ENCODE measurements around the gene ITGAD.

Gene ITGAD

DNA sequence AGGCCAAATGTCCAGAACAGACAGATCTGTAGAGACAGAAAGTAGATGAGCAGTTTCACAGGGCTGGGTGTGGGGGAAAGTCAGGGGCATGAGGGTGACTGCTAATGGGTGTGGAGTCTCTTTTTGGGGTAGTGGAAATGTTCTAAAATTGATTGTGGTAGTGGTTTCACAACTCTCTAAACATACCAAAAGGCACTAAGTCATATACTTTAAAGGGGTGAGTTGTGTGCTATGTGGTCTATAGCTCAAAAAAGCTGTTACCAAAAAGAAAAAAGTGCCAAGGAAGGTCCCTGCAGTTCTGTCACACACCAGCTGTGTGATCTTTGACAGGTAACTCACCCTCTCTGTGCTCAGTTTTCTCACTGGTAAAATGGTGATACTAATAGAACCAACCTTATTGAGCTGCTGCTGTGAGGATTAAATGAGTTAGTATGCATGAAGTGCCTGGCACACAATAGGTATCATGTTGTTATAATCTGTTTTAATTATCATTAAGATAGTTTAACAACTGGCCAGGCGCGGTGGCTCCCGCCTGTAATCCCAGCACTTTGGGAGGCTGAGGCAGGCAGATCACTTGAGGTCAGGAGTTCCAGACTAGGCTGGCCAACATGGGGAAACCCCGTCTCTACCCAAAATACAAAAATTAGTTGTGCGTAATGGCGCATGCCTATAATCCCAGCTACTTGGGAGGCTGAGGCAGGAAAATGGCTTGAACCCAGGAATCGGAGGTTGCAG lies 27.8 kb upstream of the ITGAD start:
- DNase-seq = no peak

DNA sequence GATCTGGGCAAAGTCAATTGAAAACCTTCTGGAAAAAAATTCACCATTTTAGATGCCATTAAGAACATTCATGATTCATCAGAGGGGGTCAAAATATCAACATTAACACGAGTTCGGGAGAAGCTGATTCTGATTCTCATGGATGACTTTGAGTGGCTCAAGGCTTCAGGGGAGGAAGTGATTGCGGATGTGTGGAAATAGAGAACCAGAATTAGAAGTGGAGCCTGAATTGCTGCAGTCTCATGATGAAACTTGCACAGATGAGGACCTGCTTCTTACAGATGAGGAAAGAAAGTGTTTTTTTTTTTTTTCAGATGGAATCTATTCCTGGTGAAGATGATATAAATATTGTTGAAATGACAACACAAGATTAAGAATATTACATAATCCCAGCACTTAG lies 25.3 kb upstream of the ITGAD start:
- DNase-seq = no peak

DNA sequence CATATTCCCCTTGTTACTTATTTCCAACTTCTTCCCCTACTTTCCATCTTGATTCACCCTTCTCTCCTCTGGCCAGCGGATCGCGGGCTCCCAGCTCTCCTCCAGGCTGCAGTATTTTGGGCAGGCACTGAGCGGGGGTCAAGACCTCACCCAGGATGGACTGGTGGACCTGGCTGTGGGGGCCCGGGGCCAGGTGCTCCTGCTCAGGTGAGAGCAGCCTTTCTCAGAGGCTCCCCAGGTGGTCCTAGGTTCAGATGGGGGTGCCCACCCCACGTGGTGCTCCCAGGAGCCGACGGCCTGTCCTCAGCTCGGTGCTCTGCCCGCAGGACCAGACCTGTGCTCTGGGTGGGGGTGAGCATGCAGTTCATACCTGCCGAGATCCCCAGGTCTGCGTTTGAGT lies 22.1 kb upstream of the ITGAD start:
- DNase-seq = no peak

DNA sequence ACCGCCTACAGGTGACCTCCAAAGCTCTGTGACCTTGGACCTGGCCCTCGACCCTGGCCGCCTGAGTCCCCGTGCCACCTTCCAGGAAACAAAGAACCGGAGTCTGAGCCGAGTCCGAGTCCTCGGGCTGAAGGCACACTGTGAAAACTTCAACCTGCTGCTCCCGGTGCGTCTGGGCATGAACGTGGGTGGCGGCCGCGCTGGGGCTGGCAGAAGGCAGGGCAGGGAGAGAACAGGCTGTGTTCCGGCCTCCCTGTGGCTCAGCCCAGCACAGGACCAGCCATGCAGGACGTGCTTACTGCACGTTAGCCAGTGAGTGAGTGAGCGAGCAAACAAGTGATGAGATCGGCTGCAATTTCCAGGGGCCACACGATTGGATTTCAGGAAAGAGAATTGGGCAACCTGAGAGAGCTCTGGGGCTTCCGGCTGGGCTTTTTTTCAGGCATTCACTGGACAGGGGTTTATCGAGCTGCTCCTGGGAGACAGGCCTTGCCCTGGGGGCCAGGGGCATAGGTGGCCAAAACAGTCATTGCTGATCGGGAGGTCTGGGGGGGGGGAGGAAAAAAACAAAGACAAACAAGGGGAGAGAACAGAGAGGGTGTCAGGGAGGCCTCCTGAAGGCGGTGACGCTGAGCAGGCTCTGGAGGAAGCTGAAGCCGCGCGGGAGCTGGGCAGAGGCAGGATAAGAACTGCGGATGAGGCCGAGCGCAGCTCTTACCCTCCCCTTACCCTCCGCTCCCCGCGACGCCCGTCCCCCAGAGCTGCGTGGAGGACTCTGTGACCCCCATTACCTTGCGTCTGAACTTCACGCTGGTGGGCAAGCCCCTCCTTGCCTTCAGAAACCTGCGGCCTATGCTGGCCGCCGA lies 21.3 kb upstream of the ITGAD start:
- no peak for DNase-seq

DNA sequence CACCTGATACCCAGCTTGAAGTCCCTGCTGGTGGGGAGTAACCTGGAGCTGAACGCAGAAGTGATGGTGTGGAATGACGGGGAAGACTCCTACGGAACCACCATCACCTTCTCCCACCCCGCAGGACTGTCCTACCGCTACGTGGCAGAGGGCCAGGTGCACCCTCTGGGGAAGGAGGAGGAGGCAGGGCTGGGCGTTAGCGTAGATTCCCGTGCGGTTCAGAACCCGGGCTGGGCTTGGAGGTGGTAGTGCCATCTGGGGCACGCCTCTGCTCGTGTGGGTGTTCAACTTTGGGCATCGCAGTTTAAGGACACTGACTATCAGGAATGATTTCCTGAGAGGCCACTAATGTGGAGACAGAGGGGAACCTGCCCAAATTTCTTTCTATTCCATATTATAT lies 19.9 kb upstream of the ITGAD start:
- no peak for DNase-seq

DNA sequence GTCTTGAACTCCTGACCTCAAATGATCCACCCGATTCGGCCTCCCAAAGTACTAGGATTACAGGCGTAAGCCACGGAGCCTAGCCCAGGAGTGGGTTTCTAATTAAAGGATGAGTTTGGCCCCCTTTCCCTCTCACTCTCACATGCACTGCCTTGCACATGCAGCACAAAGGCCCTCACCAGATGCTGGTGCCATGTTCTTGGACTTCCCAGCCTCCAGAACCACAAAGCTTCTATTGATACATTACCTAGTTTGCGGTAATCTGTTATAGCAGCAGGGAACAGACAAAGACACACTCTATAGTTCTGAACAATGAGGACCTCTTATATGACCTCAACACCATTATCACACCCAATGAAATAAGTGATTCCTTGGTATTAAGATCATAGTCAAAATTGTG lies 17.9 kb upstream of the ITGAD start:
- DNase-seq = no peak

DNA sequence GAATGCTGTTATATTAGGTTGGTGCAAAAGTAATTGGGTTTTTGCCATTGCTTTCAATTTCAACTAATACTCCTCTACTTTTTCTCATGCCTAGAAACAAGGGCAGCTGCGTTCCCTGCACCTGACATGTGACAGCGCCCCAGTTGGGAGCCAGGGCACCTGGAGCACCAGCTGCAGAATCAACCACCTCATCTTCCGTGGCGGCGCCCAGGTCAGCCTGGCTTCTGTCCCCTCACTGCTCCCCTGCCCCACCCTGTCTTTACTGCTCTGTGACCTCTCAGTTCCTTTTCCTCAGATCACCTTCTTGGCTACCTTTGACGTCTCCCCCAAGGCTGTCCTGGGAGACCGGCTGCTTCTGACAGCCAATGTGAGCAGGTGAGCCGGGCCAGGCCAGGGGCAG lies 16.4 kb upstream of the ITGAD start:
- no peak for DNase-seq

DNA sequence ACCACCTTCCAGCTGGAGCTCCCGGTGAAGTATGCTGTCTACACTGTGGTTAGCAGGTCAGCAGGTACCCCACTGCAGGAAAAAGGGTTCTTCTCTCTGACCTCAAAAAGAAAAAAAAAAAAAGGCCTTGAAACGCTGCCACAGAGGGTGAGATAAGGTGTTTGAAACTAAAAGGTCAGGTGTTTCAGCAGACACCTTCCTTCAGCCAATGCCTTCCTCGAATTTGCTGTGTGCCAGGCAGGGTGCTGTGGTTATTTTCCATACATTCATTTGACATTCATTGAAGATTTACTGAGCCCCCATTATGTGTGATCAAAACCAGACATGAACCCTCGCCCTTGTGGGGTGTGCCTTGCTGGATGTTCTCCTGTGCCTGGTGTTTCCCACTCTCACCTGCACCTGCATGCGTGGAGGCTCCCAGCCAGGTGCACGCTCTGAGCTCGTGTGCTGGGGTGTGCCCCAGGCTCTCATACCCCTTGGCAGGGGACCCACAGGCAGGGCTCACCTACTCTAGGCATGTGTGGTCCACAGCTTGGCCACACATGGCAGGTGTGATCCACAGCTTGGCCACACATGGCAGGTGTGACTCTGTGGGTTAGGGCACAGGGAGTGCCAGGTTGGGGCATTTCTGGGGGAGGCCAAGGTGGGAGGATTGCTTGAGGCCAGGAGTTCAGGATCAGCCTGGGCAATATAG lies 15.8 kb upstream of the ITGAD start:
- no peak for DNase-seq

DNA sequence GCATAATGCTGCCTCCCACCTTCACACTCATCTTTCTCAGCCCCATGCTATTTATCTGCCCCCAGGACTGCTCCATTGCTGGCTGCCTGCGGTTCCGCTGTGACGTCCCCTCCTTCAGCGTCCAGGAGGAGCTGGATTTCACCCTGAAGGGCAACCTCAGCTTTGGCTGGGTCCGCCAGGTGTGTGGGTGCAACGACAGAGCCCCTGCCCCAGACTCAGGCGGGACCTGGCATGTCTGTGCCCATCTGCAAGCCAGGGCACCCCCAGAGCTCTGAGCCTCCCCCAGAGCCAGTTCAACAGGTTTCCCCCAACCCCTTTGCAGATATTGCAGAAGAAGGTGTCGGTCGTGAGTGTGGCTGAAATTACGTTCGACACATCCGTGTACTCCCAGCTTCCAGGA lies 12.9 kb upstream of the ITGAD start:
- DNase-seq = no peak

DNA sequence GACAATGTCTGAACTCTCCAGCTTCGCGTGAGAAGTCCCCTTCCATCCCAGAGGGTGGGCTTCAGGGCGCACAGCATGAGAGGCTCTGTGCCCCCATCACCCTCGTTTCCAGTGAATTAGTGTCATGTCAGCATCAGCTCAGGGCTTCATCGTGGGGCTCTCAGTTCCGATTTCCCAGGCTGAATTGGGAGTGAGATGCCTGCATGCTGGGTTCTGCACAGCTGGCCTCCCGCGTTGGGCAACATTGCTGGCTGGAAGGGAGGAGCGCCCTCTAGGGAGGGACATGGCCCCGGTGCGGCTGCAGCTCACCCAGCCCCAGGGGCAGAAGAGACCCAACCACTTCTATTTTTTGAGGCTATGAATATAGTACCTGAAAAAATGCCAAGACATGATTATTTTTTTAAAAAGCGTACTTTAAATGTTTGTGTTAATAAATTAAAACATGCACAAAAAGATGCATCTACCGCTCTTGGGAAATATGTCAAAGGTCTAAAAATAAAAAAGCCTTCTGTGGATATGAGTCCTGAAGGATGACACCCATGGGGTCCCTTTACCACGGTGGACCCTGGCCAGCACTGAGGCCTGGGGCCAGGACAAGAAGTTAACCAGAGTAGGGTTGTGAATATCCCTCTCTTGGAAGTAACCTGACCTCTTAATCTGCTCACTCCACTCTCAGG lies 10.5 kb upstream of the ITGAD start:
- DNase-seq = peak; percentile 81

DNA sequence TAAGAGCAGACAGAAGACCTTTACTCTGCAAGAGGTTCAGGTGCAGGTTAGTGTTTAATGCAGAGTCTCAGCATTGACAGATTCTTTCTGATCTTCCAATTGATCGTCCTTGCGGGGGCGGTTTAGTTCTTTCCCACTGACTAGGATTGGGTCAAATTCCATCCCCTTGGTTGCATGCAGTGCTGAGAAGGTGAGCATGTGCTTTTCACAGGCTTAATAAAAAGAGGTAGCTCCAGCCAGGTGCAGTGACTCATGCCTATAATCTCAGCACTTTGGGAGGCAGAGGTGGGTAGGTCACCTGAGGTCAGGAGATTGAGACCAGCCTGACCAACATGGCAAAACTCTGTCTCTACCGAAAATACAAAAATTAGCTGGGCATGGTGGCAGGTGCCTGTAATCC lies 7.5 kb upstream of the ITGAD start:
- no peak for DNase-seq

DNA sequence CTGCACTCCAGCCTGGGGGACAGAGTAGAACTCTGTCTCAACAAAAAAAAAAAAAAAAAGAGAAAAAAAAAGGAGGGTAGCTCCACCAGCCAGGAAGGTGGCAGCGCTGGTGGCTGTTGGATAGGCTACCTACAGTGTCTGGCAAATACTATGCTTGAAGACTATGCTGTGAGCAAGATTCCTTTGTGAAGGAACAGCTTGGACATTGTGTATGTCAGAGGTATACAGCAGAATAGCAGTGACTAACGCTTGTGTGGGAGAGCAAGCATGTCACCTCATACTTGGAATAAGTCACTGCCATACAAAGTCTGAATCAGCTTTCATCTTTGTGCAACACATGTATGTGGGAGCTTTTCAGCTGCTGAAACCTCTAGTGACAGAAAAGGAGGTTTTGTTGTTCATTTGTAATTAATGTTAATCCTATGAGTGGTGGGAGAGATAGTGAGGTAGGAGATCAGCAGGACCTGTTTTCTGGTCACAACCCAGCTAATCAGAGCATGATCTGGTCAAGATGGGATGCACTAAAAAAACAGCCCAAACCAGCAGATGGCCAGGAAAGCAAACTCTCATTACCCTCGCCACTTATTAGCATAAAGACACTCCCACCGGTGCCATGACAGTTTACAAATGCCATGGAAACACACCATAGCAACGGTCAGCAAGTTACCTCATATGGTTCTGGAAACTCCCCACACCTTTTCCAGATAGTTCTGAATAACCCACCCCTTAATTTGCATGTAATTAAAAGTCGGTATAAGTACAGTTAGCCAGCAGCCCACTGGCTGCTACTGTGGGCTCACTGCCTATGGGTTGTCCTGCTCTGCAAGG lies 6.8 kb upstream of the ITGAD start:
- peak; percentile 40 for DNase-seq

DNA sequence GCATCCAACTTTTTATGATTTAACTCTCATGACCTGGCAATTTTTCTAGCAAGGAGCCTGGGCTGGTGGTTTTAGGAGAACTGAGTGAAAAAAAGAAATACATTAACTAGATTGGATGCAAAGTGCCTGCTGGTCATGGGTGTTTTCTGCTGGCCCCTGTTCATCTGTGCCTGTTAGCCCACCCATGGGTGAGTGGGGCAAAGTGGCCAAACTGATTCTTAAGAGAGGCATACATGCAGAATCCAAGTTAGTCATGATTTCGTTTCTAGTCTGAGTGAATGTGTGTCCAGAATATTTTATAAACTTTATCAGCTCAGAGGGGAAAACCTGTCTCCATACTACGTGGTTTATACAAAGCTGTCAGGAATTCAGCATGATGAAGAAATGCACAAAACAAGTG lies 4.6 kb upstream of the ITGAD start:
- DNase-seq = no peak

DNA sequence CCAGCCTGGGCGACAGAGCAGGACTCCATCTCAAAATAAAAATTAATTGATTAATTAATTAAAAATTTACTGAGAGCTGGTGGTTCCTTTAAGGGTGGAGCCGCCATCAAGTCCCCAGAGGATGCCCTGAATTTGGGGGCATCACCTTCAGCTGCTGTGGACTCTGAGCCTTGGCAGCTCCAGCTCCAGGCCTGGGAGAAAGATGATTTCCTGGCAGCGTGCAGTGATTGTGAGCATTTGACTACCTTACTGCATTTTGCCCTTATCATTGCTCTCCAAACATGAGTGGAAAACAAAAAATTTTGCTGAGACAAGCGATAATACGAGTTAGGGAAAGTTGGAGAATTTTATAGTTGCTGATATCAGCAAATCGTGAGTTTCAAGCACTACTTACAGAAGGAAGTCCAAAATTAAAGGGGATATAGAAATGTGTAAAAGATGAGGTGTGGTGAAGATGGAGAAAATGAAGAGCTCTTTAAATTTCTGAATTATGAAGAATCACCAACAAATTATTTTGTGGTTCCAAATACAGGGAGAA lies 2.6 kb upstream of the ITGAD start:
- DNase-seq = no peak

DNA sequence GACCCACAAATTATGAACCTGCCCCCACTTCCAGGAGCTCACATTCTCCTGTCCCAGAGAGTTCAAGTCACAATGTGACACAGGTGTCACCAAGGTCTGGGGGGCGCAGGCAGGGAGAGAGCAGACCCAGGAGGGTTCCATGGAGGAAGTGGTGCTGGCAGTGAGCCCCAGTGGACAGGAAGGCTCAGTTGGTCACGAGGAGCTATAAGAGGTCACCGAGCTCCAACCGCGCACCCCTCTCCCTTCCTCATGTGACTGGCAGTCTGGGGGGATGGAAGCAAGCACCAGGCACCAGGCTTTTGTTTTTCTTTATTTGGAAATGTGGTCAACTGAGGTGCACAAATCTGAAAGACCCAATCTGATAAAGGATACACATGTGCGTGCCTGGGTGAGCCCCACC lies 2.5 kb downstream of the ITGAD start:
- DNase-seq = no peak

DNA sequence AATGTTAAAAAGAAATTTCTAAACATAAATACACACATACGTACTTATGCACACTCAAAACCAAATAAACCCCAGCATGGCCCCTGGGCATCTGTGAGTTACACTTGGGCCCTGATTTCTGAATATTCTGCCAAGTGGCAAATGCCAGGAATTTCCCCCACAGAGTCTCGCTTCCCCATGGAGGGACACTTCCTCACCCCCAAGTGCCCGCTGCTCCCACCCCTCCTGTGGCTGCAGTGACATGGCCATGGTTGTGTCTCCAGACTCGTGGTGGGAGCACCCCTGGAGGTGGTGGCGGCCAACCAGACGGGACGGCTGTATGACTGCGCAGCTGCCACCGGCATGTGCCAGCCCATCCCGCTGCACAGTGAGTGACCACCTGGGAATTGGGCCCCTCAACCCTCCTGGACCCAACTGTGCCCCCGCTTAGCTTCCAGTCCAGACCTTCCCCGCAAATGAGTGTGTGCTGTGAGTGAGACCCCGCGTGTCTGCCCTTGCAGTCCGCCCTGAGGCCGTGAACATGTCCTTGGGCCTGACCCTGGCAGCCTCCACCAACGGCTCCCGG lies 4.0 kb downstream of the ITGAD start:
- no peak for DNase-seq

DNA sequence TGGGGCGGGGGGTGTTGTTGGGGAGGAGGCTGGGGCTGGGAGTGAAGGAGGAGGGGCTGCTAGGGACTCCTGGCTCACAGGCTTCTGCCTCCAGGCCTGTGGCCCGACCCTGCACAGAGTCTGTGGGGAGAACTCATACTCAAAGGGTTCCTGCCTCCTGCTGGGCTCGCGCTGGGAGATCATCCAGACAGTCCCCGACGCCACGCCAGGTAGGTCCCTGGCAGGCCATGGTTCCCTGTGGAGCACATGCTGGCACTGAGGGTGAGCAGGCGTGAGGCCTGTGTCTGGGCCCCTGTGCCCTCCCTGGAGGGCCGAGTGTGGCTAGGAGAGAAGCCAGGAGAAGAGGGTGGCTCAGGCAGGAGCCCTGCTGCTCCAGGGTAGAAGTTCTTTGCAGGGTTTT lies 4.6 kb downstream of the ITGAD start:
- no peak for DNase-seq

DNA sequence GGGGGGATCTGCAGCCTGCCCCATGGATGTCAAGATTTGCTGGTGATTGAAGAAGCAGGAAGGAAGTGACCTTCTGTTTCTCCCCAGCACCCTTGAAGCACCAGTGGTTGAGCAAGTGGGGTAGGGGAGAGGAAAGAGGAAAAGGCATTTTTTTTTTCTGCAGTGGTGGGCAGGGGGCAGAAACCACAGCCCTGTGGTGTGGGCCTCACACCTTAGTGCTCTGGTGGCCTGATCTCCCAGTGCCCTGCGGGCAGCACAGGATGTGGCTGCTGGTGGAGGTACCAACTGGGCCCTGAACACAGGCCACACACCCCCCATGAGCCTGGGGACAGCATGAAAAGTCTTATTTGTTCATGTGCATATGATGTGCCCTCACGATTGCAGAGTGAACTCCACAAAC lies 7.1 kb downstream of the ITGAD start:
- no peak for DNase-seq

DNA sequence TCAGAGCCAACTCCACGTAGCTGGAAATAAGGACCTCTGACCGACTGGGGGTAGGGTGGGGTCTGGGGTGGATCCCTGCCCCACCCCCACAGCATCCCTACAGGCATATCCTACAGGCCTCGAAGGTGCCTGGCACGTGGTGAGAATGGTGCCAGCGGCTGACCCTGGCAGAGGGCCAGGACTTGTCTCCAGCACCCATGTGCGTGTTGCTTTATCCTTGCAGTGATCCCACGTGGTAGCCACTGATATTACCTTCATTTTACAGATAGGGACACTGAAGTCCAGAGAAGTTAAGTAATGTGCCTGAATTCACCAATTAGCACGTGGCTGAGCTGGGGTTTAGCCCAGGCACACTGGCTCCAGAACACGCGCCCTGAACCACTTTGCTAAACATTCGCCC lies 8.3 kb downstream of the ITGAD start:
- no peak for DNase-seq

DNA sequence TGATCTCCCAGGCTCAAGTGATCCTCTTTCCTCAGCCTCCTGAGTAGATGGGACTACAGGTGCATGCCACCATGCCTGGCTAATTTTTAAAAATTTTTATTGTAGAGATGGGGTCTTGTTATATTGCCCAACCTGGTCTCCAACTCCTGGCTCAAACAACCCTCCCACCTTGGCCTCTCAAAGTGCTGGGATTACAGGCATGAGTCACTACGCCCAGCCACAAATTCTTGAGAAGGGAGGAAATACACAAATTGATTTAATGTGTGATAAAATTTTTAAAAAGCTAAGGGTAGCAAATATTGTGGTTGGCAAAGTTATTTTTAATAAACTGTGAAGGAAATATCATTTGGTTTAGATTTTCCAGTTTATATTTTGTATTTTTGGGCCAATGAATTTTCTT lies 9.6 kb downstream of the ITGAD start:
- DNase-seq = no peak

DNA sequence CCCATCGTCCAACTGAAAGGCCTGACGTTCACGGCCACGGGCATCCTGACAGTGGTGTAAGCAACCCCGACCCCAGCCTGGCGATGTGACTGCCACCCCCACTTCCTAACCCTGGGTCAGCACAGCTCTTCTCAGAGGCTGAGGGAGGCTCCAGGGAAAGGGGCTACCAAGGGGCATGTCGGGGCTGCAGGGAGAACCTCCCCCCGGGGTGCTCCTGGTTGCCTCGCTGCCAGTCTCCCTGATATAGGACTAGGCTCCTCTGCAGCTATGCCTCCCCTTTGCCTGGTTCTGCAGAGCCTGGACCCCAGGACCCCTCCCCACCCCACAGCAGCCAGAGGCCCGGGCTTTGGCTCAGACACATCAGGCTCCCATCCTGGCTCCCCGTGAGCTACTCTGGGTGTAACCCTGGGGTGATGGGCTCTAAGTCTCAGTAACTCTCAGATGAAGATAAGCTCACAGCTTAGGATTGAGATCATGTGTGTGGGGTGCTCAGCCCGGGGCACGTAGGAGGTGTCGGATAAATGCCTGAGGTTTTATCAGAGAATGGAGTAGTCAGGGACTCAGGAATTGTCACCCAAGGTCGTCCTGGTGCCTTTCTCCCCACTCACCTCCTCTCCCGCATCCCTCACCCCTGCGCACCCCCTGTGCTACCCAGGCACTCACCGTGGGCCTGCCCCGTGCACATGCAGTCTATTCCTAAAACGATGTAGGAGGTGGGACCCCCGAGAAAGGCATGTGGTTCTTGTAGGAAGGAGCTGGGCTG lies 10.6 kb downstream of the ITGAD start:
- DNase-seq = no peak

All from stimulated activated CD8-positive, alpha-beta memory T cell treated with anti-CD3 and anti-CD28 coated beads, Interleukin-4, amount 100 ng/mL, for 48 hours (primary cell).